ENCODE data around the gene NSRP1. TPM values are rescaled to one million over a fixed set of nuclear protein-coding genes. Genes with fewer than 3 reads are reported as not detected.

Gene NSRP1
- total RNA-seq, 1 donor from 2014 or later: 17.2 TPM

DNA sequence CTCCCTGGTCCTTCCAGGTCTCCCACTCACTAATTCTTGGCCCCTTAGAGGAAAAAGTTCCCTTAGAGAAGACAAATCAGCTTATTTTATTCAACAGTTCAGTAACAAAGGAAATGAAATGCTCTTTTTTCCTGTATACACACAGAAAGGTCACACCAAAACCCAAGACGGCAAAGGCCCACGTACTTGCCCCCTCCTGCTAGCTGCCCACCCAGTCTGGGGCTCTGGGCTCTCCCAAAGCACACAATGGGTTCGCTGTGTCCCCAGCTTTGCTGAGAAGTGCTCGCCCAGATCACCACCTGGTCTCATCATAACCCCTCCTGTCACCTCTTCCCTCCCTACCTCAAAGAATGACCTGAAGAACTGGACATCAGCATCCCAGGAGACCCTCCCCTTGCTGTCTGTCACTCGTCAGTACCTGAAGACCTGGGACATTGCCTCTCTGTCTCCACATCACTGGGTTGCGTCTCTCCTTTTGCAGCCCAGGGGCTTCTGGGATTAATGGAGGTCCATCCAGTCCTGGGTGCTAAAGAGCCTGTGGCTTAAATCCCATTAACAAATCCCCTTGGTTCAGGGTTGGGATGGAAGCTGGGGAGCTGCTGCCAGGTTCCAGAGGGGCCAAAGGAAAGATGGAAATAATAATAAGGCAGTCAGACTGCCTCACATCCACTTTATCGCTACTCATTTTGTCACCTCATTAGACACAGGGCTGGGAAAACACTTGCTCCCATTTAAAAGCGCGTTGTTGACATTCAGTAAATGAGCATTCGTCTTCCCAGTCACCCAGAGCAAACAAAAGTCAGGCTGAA is 115.6 kb downstream of the NSRP1 start:
- intact Hi-C loops (cut with DNase I): no loop called here
- ATAC-seq (ENCODE audit: poor library complexity) (no peak), DNase-seq (no peak)

- DNase-seq: no peak
- ATAC-seq (ENCODE audit: poor library complexity): no peak
- intact Hi-C loops (cut with DNase I): no loop called here
These were observed 116.3 kb downstream of the NSRP1 start for GRCh38 chr17:30232824-30233427.

DNA sequence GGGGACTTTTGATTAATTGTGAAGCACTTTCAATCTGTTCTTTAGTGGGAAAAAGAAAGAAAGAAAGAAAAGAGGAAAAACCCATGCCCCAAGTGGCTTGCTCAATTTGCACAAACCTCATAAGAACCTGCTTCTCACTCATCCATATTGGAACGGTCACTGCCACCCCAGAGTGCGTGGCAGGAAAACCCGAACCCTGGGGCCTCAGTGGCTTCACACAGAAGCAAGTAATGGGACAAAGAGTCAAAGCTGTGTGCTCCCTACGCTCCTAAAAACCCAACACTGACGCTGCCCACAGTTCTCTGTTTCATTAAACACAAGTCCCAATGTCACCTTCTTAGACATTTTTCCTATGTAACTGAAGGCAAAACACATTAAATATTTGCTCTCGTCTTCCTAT is 117.7 kb downstream of the NSRP1 start:
- DNase-seq: no peak
- intact Hi-C loops (cut with DNase I): no loop called here
- no peak for ATAC-seq (ENCODE audit: poor library complexity)

DNA sequence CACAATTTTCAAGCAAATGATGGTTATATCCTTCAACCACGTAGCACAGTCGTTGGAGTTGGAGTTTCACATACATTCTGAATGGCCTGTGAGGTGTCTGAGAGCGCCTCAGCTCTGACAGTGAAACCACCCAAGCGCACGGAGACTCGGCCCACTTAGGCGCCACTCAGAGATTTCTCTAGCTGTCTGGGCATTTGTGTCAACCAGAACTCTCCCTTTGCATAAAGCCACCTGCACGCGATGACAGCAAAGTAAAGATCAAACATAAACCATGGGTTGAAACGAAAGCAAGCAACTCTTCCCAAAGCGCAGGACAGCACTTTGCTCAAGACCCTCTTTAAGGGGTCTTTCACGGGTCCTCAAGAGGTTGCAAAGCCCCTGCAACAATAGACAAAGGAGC is 118.3 kb downstream of the NSRP1 start:
- intact Hi-C loops (cut with DNase I): no loop called here

DNA sequence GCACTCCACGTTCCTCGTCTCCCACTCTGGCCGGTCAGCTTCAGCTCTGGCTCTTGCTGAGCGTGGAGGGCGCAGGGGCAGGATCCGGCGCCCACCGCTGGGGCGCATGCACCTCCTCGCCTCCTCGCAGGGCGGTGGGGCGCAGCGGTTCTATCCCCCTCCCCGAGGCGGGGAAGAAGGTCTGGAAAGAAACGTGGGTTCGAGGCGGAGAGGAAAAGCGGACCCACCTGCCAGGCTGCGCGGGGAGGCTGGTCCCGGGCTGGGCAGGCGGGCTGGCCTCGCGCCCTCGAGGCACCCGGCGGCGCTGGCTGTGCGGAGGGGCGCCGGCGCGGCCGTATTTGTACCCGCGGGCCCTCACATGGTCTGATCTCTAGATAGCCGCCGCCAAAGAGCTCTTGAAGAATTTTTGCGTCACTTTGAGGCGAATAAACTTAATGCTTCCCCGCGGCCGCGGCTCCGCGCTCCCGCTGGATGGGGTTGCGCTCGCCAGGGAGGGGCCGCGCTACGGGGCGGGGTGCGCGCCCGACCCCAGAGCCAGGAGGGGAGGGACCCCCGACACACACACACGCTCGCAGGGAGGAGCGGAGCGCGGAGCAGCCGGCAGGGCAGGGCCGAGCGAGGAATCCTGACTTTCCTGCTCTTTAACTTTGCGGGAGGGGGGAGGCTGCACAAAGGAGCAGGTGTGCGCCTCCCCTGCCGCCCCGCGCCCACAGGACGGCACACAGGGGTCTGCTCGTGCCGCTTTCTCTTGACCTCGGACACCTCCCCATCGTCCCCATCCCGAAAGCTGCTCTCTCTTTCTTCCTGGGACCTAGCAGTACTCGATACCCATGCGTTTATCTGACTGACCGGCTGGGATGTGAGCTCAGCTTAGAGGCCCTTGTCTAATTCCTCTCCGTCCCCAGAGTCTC is 119.0 kb downstream of the NSRP1 start, which contains the start of gene SLC6A4:
SLC6A4 (minus strand) TSS at position 312 of the 911 bp plus-strand sequence. CDS start 13,739 bp downstream, outside the sequence.
- ATAC-seq (ENCODE audit: poor library complexity): peak; percentile 56
- intact Hi-C loops (cut with DNase I): no loop called here

More for the DNA sequence above, 118.3 kb downstream of the NSRP1 start:
- DNase-seq: no peak
- ATAC-seq (ENCODE audit: poor library complexity): no peak

More for the DNA sequence above, 119.0 kb downstream of the NSRP1 start, which contains the start of gene SLC6A4:
- no peak for DNase-seq

Small RNA genes within 50 kb of the gene (microRNA-seq; reads per million reads assigned to microRNA genes)
- gene MIR423: not detected

Other genes with a start within 250 kb of the NSRP1 start
- 31.3 TPM for gene SSH2, start 186.6 kb upstream of the NSRP1 start, total RNA-seq
- gene EFCAB5, start 175.2 kb upstream of the NSRP1 start, total RNA-seq: not detected
- gene SLC6A4, start 118.9 kb downstream of the NSRP1 start, total RNA-seq: 0.75 TPM
- 13.4 TPM for gene BLMH, start 175.1 kb downstream of the NSRP1 start, total RNA-seq
- gene TMIGD1, start 217.2 kb downstream of the NSRP1 start, total RNA-seq: not detected

All from Right ventricle myocardium superior (tissue), 1 donor.